GM12864 (cell line): ENCODE measurements around the gene KLK1.

ENCODE experiments used
- DNase-seq: peaks from one replicate; pipeline ENCODE4 v3.0.0-alpha.2; 2011; ENCODE audit warnings: low read depth
- H3K4me3 ChIP-seq: 2 replicates; pipeline ENCODE4 v1.5.1; 2011; ENCODE audit warnings: mild to moderate bottlenecking, low read depth, low read length, control low read depth
- CTCF ChIP-seq: IDR thresholded peaks from 2 replicates; pipeline ENCODE4 v1.5.1; 2011; ENCODE audit warnings: low read depth, mild to moderate bottlenecking, moderate library complexity, low read length, control low read depth, inconsistent platforms; ENCODE audit errors: missing control alignments

Gene KLK1

GRCh38 chr19:50801107-50801506 lies 22.5 kb downstream of the KLK1 start:
- no peak for TF ChIP-seq CTCF
- no peak for DNase-seq
- no peak overlapping the region for H3K4me3 ChIP-seq

DNA sequence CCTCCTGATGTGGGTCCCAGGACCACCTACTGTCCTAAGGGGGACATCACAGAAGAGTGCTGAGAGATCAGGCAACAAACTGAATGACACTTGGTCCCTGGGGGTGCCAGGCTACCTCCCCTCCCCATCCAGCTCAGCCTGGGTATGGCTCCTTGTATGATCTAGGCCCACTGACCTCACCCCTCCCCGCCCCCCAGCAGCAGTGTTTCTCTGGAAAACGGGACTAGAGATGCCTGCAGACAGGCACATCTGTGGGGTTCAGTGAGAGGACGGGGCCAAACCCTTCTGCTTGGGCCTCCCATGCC lies 24.1 kb downstream of the KLK1 start:
- no peak for DNase-seq
- no peak overlapping the region for H3K4me3 ChIP-seq
- TF ChIP-seq CTCF: no peak

GRCh38 chr19:50798659-50799546 lies 24.7 kb downstream of the KLK1 start:
- DNase-seq: no peak
- no peak overlapping the region for H3K4me3 ChIP-seq
- no peak for TF ChIP-seq CTCF

DNA sequence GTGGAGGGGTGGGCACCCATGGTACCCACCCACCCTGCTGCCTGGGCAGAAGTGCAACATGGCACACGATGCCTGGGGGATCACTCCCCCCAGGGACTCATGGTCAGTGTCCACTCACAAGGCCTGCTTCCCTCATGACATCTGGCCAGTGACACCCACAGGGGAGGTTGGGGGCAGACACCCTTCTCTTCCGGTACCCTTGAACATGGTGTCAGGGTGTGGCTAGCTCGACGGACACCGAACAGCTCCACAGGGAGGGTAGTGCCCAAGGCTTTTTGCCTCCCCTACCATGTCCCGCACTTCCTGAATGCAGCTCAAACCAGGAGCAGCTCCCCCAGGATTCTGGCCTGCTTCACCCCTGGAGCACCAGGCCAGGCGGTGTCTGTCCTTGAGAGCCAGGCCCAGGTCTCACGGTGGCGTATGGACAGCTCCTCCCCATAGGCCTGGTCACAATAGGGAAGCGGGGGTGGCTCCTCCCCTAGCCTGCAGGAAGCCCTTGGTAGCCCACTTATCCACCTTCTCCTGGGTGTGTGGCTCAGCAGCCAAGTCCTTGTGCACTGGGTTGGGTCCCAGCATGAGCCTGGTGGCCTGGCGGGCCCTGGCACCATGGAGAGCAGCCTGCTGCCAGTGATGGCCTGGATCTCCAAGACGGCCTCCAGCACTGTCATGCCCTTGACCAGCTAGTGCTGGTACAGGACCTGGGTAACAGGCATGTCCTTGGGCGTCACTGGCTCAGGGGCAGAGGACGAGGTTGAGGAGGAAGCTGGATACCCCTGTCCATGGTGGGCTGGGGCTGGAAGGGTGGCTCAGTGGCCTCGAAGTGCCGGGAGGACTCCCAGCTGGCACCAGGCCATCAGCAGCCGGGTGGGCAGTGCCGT lies 25.6 kb downstream of the KLK1 start:
- TF ChIP-seq CTCF: no peak
- no peak for DNase-seq
- H3K4me3 ChIP-seq: no peak overlapping the region

- no peak overlapping the region for H3K4me3 ChIP-seq
- no peak for DNase-seq
- no peak for TF ChIP-seq CTCF
Measured at GRCh38 chr19:50797429-50797780, 26.2 kb downstream of the KLK1 start.

- no peak for DNase-seq
- no peak overlapping the region for H3K4me3 ChIP-seq
- TF ChIP-seq CTCF: no peak
Measured at GRCh38 chr19:50796634-50797428, 26.8 kb downstream of the KLK1 start.
